Measurements from ENCODE around the gene NLRP1. TPM values are rescaled to one million over a fixed set of nuclear protein-coding genes. Genes with fewer than 3 reads are reported as not detected.
A peak's percentile ranks its signal among the peaks of the same experiment; 100 is the strongest.

The NLRP1 gene
- total and polyA plus RNA-seq, 9 donors, result 29.3 to 75.9 (median 59.5) TPM

GRCh38 chr17:5585287-5585794, 1.0 kb upstream of the NLRP1 start:
- intact Hi-C loops (cut with DNase I), result loop anchor here in 2 of 4 donors (5.0 kb wide), 2 partner anchors 122 to 837 kb away; no protein-coding TSS in a partner anchor
- H3K27ac ChIP-seq, result no peak overlapping the region
- H3K36me3 ChIP-seq, result no peaks in the 10 kb centered on the region
- no peaks in the 10 kb centered on the region for H3K9me3 ChIP-seq
- TF ChIP-seq POLR2A (IDR thresholded peaks at IDR 0.05) (no peak), EP300 (IDR thresholded peaks at IDR 0.05) (no peak)
- TF ChIP-seq, protein P1, sequence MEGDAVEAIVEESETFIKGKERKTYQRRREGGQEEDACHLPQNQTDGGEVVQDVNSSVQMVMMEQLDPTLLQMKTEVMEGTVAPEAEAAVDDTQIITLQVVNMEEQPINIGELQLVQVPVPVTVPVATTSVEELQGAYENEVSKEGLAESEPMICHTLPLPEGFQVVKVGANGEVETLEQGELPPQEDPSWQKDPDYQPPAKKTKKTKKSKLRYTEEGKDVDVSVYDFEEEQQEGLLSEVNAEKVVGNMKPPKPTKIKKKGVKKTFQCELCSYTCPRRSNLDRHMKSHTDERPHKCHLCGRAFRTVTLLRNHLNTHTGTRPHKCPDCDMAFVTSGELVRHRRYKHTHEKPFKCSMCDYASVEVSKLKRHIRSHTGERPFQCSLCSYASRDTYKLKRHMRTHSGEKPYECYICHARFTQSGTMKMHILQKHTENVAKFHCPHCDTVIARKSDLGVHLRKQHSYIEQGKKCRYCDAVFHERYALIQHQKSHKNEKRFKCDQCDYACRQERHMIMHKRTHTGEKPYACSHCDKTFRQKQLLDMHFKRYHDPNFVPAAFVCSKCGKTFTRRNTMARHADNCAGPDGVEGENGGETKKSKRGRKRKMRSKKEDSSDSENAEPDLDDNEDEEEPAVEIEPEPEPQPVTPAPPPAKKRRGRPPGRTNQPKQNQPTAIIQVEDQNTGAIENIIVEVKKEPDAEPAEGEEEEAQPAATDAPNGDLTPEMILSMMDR (IDR thresholded peaks at IDR 0.05), result no peak
- no peaks in the 10 kb centered on the region for H3K27me3 ChIP-seq
- no peak overlapping the region for H3K4me3 ChIP-seq
- DNase-seq, result no peak
- H3K4me1 ChIP-seq (ENCODE audit: insufficient read depth), result no peaks in the 10 kb centered on the region
- 79 to 83% (median 81%) methylated on average over 11 of the region's 11 CpGs for WGBS, 3 donors

GRCh38 chr17:5583426-5584382, 605 bp downstream of the NLRP1 start:
- H3K27ac ChIP-seq, result peak overlapping the region; percentile 7 to 28
- 72 to 75% (median 73%) methylated on average over 21 of the region's 21 CpGs for WGBS, 3 donors
- intact Hi-C loops (cut with DNase I), result no loop called here
- DNase-seq, result peak in 1 of 5 donors; percentile 34
- H3K4me1 ChIP-seq (ENCODE audit: insufficient read depth), result no peaks in the 10 kb centered on the region
- TF ChIP-seq EP300 (IDR thresholded peaks at IDR 0.05) (no peak), POLR2A (IDR thresholded peaks at IDR 0.05) (no peak)
- TF ChIP-seq, protein P1 (IDR thresholded peaks at IDR 0.05), result no peak
- H3K27me3 ChIP-seq, result no peaks in the 10 kb centered on the region
- no peaks in the 10 kb centered on the region for H3K9me3 ChIP-seq
- H3K4me3 ChIP-seq, result peak overlapping the region; percentile 43
- no peaks in the 10 kb centered on the region for H3K36me3 ChIP-seq

- no peak overlapping the region for H3K27ac ChIP-seq
- no peaks in the 10 kb centered on the region for H3K9me3 ChIP-seq
- no peak overlapping the region for H3K4me3 ChIP-seq
- H3K36me3 ChIP-seq, result no peaks in the 10 kb centered on the region
- no peaks in the 10 kb centered on the region for H3K27me3 ChIP-seq
- no peaks in the 10 kb centered on the region for H3K4me1 ChIP-seq (ENCODE audit: insufficient read depth)
- 73 to 77% (median 77%) methylated on average over 11 of the region's 11 CpGs for WGBS, 3 donors
- TF ChIP-seq EP300 (IDR thresholded peaks at IDR 0.05) (no peak), POLR2A (IDR thresholded peaks at IDR 0.05) (no peak)
- TF ChIP-seq, protein P1 (IDR thresholded peaks at IDR 0.05), result no peak
- DNase-seq, result no peak
- intact Hi-C loops (cut with DNase I), result no loop called here
Measured at GRCh38 chr17:5582209-5583185, 1.8 kb downstream of the NLRP1 start.

DNA sequence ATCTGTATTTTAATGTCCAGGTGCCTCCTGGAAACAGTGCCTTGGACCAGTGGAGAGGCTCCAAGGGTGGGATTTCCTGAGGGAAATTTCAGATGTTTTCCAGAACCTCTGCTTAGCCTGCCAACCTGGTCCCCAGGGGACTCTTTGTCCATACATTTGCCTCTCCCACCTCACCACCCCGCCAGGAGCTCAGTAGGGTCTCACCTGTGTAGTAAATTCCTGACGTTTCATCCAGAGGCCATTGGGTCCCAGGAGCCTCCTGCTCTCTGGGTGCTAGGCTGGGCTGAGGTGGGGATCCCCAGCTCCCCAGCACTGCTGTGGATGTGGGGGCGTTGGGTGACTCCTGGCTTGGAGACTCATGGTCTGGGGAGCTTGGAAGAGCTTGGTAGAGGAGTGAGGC, 2.7 kb downstream of the NLRP1 start:
- WGBS, 3 donors, result 47 to 59% (median 57%) methylated on average over 3 of the region's 3 CpGs
- TF ChIP-seq EP300 (IDR thresholded peaks at IDR 0.05) (no peak), POLR2A (IDR thresholded peaks at IDR 0.05) (no peak)
- TF ChIP-seq, protein P1 (IDR thresholded peaks at IDR 0.05), result no peak
- no peaks in the 10 kb centered on the region for H3K27me3 ChIP-seq
- H3K27ac ChIP-seq, result no peak overlapping the region
- H3K36me3 ChIP-seq, result no peaks in the 10 kb centered on the region
- no peak for DNase-seq
- H3K4me3 ChIP-seq, result no peak overlapping the region
- H3K4me1 ChIP-seq (ENCODE audit: insufficient read depth), result no peaks in the 10 kb centered on the region
- H3K9me3 ChIP-seq, result no peaks in the 10 kb centered on the region
- intact Hi-C loops (cut with DNase I), result no loop called here
